T-helper 2 cell (primary cell): ENCODE data around the gene RALGPS2.
"Not testable (repeated sequence)": the region's sequence is repeated elsewhere in the genome, so short reads cannot be mapped to it uniquely, and the experiment has no call there.

ENCODE experiments used
- DNase-seq, 5 experiments: peaks; one replicate each; pipeline versions ENCODE4 v3.0.0 to v3.0.0-alpha.2; 2012 to 2022

RALGPS2 gene

GRCh38 chr1:178946855-178947676, 222.0 kb downstream of the RALGPS2 start:
- no peak for DNase-seq

DNA sequence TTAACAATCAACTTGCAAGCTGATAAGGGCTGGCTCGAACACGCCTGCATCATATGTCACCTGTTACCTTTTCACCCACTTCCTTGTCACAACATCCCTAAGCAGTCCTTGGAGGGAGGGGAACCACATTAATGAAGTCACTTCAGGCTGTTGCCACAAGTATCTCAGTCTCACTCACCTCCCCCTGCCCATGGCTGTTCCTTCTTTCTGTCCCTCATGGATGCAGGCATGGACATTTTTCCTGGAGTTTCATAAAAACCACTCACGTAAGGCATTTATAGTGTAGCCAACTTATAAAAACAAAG, 222.6 kb downstream of the RALGPS2 start:
- no peak for DNase-seq

GRCh38 chr1:178948676-178949075, 223.6 kb downstream of the RALGPS2 start:
- no peak for DNase-seq

GRCh38 chr1:178949866-178950265, 224.8 kb downstream of the RALGPS2 start:
- DNase-seq: not testable (repeated sequence)

- DNase-seq: no peak
These were observed 226.6 kb downstream of the RALGPS2 start for GRCh38 chr1:178951600-178951999.

DNA sequence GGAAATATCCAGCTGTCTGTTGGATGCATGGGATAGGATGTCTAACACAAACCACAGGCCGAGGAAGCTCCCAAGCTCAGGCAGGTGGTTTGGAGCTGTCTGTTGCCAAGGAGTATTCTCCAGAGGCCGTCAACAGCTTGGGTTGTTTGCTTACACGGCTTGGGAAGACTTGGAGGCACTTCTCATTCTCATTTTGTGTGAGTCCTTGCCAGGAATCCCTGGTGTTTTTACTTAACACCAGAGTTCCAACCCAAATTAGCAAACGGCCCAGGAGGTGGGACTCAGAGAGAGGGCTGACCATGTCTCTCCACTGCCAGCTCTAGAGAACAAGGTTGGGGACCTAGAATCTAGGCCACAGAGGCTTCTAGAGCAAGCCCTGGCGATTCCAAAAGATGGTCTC, 228.0 kb downstream of the RALGPS2 start:
- DNase-seq: no peak

DNA sequence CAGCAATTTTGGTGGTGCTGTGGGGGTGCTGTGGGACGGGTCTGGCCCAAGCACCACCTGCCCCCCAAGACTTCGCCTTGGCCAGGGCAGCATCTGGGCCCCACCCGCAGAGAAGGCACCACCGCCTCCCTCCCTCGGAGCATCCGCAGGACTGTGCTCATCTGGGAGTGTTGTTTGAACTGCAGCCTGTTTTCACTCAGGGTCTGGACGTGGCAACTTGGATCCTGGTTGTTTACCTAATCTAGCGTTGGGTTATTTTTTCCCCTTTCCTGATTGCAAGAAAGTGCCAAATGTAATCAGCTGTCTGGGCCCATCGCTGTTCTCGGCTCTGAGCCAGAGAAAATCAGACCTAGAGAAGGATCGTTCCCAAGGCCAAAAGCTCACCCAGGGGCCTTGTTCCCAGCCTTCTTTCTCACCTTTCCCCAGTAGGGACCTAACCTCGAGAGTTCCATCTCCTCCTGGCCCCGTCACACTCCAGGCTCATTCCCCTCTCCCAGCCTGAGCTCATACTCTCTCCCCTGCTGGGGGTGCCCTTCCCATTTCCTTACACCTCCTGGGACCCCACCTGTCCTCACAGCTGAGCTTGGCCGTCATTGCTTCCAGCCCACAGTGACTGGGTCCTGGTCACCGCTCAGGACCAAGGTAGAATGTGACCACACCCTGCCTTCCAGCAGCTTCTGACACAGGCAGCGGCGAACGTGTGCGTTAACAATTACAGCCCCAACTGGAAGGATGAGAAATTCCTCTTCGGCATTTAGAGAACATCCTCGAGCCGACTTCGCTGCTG, 228.7 kb downstream of the RALGPS2 start:
- DNase-seq: no peak

GRCh38 chr1:178954325-178954690, 229.3 kb downstream of the RALGPS2 start:
- DNase-seq: no peak

DNA sequence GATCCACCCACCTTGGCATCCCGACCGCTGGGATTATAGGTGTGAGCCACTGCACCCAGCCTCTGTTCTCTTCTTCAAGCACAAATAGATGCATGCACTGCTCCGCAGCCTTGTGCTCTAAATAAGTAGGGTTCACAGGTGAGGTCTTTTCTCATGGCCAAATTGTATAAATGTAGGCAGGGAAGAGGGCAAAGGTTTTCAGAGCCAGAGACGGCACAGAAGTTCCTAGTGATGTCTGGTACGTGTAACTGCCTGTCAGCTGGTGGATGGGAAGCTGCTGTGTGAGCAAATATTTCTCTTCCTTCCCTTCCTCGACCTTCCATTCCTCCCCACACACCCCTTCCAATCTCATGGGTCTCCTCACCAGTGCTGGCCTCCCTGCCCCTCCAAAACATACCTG, 229.9 kb downstream of the RALGPS2 start:
- no peak for DNase-seq

DNA sequence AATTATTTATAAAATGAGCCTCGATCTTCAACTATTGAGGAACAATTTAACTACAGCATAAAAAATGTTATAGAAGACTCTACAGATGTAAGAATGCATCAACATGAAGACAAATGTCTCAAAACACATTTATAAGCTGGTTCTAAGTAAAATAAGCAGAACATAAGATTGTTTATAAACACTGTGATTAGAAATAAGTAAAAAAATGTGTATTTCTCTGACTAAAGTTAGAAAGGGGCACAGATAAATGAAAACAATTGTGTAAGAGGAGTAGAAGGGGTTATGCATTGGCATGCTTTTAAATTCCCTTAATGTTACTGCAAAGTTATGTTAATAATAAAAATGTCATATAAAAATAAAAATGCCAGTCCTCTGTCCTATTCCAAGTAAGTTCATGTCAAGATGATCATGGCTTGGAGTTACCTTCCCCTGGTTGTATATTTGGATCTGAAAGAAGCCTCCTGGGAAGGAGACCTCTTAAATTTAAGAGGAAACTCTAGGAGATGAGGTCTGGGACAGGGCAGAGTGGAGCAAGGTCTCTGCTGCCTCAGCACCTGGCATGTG, 230.4 kb downstream of the RALGPS2 start:
- DNase-seq: no peak

- no peak for DNase-seq
These were observed 233.4 kb downstream of the RALGPS2 start for GRCh38 chr1:178958491-178958890.

DNA sequence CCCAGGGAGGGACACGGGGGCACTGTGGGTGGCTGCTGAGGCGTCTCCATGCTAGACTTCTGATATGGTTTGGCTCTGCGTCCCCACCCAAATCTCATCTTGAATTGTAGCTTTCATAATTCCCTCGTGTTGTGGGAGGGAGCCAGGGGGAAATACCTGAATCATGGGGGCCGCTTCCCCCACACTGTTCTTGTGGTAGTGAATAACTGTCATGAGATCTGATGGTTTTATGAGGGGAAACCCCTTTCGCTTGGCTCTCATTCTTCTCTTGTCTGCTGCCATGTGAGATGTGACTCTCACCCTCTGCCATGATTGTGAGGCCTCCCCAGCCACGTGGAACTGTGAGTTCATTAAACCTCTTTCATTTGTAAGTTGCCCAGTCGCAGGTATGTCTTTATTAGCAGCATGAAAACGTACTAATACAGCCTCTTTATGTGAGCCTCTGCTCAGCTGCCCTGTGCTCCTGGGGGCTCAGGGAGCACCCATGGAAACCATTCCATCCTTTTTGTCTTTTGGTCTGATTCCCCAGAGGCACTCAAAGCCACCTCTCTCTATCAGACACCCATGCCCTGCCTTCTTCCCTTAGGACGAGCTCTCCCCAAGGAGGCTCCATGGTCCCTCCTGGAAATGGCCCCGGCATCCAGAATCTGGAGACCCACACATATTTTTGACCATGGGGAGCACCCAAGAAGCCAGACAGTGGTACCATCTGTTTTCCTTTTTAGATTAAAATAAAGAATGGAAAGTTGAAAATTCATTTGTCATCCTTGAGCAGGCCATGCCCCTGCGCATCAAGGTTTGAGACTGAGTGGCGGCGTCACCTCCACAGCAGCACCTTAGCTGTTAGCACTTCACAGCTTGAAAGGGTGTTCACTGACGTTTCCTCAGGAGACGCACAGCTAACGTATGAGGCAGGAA, 234.8 kb downstream of the RALGPS2 start:
- DNase-seq: no peak

DNA sequence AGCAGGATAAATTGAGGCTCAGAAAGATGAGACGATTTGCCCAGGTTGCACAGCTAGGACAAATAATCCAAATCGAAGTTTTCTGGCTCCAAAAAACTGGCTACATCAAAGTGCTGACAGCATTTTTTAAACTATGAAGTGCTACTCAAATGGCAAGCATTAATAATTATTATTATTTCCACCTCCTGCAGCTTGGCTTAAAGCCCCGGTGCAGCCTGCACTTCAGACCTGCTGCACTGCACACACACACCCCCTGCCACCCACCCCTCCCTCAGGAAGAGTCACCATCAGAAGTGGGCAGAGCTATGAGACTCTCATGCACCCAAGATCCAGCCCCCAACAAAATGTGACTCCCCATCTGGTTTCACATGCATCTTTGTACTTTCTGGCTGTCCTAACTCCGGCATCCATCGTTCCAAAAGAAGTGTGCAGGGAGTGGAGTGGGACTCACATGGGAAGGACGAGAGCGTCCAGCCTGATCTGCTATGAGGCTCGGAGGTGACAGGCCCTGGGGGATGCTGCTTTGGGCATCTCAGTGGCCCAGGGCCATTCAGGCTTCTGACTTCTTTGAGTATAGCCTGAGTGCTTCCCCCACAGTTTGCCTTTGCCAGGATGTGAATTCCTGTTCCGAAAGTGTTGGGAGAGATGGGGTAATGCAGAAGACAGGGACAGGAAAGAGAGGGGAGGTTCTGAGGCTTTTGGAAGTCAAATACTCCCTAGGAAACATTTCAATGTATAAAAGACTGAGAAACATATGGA, 235.6 kb downstream of the RALGPS2 start:
- no peak for DNase-seq

DNA sequence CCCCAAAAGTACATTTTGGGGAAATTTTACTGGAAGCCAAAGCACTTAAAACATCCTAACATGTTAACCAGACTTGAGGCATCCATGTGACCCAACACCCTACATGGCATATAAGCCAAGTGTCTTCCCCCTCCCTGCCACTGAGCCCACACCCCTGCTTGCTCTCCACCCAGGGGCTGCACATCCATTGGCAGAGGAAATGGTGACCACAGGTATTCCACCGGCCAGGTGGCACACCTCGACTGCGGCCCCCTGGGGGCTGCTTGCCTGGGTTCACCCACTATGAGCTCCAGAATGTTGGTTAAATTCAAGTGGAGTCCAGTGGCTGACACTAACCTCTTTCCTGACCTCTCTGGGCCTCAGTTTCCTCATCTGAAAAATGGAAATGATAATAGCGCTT, 236.3 kb downstream of the RALGPS2 start:
- DNase-seq: no peak

DNA sequence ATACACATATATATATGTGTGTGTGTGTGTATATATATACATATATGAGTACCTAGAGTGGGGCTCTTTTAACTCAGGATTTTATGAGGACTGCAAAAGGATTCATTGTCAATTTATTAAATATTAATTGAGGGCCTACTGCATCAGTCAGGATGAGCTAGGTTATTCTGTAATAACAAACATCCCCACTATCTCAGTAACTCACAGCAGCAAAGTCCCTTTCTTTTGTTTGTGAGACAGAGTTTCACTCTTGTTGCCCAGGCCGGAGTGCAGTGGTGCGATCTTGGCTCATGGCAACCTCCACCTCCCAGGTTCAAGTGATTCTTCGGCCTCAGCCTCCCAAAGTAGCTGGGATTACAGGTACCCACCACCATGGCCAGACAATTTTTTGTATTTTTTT, 236.8 kb downstream of the RALGPS2 start:
- no peak for DNase-seq

GRCh38 chr1:178962853-178963711, 238.0 kb downstream of the RALGPS2 start:
- DNase-seq: no peak

GRCh38 chr1:178964469-178965330, 239.7 kb downstream of the RALGPS2 start:
- no peak for DNase-seq

GRCh38 chr1:178966312-178966711, 241.3 kb downstream of the RALGPS2 start:
- no peak for DNase-seq

- DNase-seq: no peak
These were observed 244.4 kb downstream of the RALGPS2 start for GRCh38 chr1:178969226-178969987.
